NCI-H1417 (cell line): ENCODE data around the gene RPS18.
"Not testable (repeated sequence)": the region's sequence is repeated elsewhere in the genome, so short reads cannot be mapped to it uniquely, and the experiment has no call there.

Experiments
- DNase-seq, 3 experiments: peaks; one replicate each; lab custom pipeline; 2025; lab: John Stamatoyannopoulos, UW

The RPS18 gene

DNA sequence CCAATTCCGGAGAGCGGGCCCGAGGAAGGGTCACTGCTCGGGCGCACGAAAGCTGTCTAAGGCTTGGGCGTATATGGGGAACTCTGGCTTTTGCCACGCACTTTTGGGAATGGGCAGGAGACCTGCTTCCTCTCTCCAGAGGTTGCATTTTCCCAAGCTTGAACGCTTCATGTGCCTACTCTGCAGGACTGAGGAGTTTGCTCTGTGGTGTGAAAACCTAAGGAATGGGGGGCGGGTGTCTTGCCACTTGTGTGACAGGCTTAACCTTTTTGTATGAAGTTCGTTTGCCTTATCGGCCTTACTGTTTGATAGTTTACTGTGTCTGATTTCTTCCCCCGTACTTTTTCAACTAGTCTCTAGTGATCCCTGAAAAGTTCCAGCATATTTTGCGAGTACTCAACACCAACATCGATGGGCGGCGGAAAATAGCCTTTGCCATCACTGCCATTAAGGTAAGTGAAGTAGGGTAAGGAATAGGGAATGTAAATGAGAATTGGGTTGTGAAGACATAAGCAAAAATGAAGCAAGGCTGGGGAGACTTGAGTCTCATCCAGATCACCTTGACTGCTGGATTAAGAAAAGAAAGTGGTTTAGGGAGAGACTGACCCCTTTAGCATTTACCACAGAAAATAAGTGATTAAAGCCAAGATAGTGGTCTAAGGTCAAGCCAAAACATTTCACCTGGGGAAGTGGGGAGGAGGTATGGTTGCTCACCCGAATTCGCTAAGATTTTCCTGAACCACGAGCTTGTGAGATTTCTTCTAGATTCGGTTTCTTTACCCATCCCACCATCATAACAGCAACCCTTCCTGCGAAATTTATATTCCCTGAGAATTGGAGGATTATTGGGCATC, 627 bp downstream of the RPS18 start:
- no peak for DNase-seq

GRCh38 chr6:33273129-33273923, 1.5 kb downstream of the RPS18 start:
- DNase-seq: no peak

GRCh38 chr6:33273924-33274902, 2.3 kb downstream of the RPS18 start:
- no peak for DNase-seq

DNA sequence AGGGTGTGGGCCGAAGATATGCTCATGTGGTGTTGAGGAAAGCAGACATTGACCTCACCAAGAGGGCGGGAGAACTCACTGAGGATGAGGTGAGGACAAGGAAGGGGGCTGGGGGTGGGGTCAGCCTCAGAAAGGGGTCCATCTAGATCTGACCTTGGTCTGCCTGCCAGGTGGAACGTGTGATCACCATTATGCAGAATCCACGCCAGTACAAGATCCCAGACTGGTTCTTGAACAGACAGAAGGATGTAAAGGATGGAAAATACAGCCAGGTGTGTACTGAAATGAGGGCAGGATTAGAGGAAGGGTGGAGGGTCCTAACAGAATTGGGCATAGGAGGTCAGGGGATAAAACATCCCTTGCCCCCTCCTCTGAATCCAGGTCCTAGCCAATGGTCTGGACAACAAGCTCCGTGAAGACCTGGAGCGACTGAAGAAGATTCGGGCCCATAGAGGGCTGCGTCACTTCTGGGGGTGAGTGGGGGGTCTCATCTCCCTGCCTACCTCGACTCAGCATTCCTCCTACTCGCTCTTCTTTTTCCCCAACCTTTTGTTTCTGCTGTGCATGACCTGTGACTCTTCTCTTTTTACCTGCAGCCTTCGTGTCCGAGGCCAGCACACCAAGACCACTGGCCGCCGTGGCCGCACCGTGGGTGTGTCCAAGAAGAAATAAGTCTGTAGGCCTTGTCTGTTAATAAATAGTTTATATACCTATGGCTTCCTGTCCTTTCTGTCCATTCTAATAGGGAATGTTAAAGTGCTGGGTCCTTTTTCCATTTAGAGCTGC, 4.1 kb downstream of the RPS18 start:
- DNase-seq: peak in 1 of 3 experiments; percentile 36

- no peak for DNase-seq
Observed at GRCh38 chr6:33276581-33276863, 4.6 kb downstream of the RPS18 start.

DNA sequence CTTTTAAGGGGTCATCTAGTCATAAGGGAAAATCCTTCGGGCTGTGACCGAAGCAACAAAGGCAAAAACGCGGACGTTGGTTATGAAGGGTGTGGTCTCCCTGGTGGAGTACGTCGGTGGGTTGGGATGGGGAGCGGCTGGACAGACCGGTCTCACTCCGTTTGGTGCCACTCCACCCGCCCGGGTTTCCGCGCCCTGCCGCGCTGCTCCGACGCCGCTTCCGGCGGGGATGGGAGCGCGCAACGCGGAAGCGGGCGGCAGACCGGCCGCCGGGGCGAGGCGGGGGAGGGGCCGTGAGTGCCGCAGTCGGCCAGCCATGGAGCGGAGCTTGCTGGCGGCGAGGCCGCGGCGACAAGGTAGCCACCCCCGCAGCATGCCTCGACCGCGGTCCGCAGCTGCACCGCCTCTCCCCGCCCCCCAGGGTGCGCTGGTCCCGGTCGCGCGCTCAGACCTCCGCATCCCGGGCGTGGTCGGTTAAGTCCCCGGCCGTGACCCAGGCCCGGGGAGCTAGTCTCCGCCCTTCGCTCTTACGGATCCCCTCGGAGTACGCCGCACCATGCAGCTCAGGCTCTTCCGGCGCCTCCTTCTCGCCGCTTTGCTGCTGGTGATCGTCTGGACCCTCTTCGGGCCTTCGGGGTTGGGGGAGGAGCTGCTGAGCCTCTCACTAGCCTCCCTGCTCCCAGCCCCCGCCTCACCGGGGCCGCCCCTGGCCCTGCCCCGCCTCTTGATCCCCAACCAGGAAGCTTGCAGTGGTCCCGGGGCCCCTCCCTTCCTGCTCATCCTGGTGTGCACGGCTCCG, 5.2 kb downstream of the RPS18 start, which contains the start of gene B3GALT4:
Gene B3GALT4 (plus strand): TSS at position 260 of the 799 bp plus-strand sequence. CDS start 297 bp downstream, at position 557.
- peak; percentile 74 to 90 (median 76) for DNase-seq

- DNase-seq: peak in 1 of 3 experiments; percentile 22
Observed at GRCh38 chr6:33277663-33278391, 6.0 kb downstream of the RPS18 start.

GRCh38 chr6:33278392-33278741, 6.5 kb downstream of the RPS18 start:
- no peak for DNase-seq

DNA sequence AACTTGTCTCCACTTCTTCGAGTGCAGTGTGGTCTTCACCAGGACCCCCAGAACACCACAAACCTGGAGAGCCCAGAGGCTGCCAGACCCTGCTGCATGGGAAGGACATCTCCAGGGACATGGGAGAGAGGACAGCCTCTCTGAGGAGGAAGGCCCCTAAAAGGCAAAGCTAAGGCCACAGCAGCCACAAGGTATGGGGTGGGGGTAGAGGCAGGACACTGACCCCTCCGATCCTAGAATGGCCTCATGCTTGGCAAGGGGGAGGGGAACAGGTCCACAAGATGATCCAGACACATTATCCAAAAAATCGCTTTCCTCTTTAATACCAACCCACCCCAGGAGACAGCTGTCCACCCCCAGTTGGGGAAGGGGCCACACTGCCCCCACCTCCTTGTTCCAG, 6.9 kb downstream of the RPS18 start:
- DNase-seq: no peak

GRCh38 chr6:33279257-33279695, 7.4 kb downstream of the RPS18 start:
- no peak for DNase-seq

- DNase-seq: peak; percentile 11 to 27 (median 16)
Observed at GRCh38 chr6:33279971-33280511, 8.2 kb downstream of the RPS18 start.

DNA sequence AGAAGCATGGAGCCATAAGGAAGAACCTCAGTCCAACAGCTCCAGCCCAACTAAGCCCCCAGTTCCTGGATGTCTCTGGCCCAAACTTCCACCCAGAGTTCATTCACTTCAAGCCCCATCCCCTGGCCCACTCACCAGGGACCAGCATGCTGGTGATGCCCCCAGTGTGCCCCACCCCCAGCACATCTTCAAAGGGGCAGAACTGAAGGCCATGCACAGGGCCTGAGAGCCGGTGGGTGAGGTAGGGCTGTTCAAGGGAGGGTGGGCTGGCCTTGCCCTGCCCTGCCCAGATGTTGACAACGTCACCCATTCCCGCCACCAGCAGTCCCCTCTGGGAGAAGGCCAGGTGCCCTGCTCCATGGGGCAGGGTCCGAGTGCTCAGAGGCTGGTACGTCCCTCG, 8.7 kb downstream of the RPS18 start:
- no peak for DNase-seq

- not testable (repeated sequence) for DNase-seq
Observed at GRCh38 chr6:33285214-33285613, 13.3 kb downstream of the RPS18 start.

DNA sequence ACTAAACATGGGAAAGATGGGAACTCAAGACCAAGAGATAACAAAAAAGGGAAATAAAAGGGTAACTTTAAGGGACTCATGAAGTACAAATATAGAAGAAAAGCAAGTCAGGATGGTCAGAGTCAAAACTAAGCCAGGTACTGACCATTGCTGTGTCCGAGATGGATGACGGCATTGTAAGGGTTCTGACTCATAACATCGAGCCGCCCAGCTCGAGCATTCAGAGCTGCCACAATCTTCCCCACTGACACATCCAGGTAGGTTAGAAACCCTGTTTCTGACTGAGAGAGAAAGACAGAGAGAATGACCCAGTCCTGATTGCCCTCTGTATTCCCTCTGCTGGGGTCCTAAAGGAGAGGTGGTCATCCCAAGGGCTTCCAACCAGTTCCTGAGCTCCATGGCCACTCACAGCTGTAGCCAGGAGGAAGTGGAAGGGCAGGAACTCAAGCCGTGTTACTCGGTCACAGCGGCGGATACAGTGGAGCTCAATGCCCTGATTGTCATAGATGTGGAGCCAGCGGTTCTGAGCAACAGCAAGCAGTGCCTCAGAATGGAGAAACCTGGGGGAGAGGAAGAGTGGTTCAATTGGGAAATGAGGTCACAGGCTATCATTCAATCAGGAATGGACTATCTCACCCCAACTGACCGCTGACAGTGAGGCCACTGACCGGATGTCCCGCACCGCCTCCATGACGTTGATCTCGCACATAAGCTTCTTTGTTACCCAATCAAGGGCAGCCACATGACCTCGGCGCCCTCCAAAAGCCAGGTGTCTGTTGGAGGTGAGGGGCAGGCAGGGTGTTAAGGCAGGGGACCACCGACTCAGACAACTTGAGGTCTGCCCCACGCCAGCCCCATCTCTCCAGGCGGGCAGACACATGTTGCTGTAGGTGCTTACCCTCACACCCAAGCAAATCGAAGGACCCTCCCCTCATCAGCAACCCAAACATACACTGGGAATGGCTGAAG, 15.4 kb downstream of the RPS18 start:
- no peak for DNase-seq

DNA sequence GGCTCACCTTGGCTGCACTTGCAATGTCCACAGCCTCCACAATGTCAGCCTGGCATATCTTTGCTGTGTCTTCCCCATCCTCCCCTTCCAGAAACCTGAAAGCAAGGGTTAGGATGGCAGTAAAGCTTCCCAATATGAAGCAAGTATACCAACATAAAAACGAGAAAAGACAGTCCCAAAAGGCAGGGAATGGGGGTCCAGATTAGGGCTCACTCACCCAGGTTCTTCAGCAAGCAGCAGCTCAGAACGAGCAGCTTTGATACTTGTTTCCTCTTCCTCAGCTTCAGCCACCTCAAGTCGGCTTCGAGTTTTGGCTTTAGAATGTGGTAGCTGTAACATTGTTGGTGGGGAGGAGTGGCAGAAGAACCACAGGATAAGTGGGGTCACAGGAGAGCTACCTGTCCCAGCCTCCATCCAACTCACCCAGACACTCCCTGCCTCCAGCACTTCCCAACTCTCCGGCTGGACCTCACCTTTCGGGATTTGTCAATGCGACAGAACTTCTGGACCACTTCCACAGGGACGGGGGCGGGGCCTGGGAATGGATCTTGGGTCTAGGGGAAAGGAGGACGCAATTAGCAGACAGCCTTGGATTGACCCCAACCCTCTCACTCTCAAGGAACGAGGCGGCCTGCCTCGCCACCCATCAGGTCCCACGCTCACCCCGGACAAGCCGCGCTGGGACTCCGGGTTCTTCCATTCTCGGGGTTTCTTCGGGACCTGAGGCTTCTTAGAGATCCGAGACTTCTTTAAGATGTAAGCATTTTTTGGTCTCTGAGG, 16.5 kb downstream of the RPS18 start:
- no peak for DNase-seq

- DNase-seq: peak; percentile 83 to 96 (median 93)
Observed at GRCh38 chr6:33288921-33289783, 17.3 kb downstream of the RPS18 start, which contains the start of the genes PFDN6 and WDR46. PFDN6 (plus strand) TSS chr6:33289601; CDS start chr6:33289857, 256 bp downstream. WDR46 (minus strand) TSS chr6:33289239; CDS start chr6:33289170, 69 bp downstream.
